Measurements from ENCODE around the gene SLC22A17.

Gene SLC22A17

GRCh38 chr14:23373041-23373440 is 20.4 kb upstream of the SLC22A17 start:
- H3K36me3 ChIP-seq (ENCODE audit: control insufficient read depth, insufficient read depth, low read length), result no peaks in the 10 kb centered on the region
- H3K9me3 ChIP-seq (ENCODE audit: control insufficient read depth, low read length), result no peaks in the 10 kb centered on the region
- H3K4me3 ChIP-seq (ENCODE audit: extremely low read depth, insufficient read depth, low read length, poor library complexity, severe bottlenecking), result no peak overlapping the region
- H3K27ac ChIP-seq (ENCODE audit: low read depth, low read length, severe bottlenecking), result no peak overlapping the region
- no peaks in the 10 kb centered on the region for H3K4me1 ChIP-seq (ENCODE audit: control insufficient read depth, insufficient read depth, low read length, poor library complexity, severe bottlenecking)
- WGBS, 2 experiments (ENCODE audit: insufficient coverage in 2 of 2), result 100% methylated on average over 1 to 2 of the region's 3 CpGs

- Histone ChIP-seq H3K4me3 (ENCODE audit: extremely low read depth, insufficient read depth, low read length, poor library complexity, severe bottlenecking) (no peak within 1 kb of the TSS), H3K4me1 (ENCODE audit: control insufficient read depth, insufficient read depth, low read length, poor library complexity, severe bottlenecking) (no peaks in the 10 kb centered on the region), H3K36me3 (ENCODE audit: control insufficient read depth, insufficient read depth, low read length) (no peaks in the 10 kb centered on the region), H3K27ac (ENCODE audit: low read depth, low read length, severe bottlenecking) (no peak within 1 kb of the TSS), H3K9me3 (ENCODE audit: control insufficient read depth, low read length) (no peaks in the 10 kb centered on the region)
- WGBS, 2 experiments (ENCODE audit: insufficient coverage in 2 of 2), result 77 to 79% methylated on average over 2 of the region's 2 CpGs
Measured at GRCh38 chr14:23372509-23372908, 19.8 kb upstream of the SLC22A17 start, which contains the start of gene IL25. Gene IL25, plus strand, starts transcription at chr14:23372809.

- Histone ChIP-seq H3K36me3 (ENCODE audit: control insufficient read depth, insufficient read depth, low read length) (no peaks in the 10 kb centered on the region), H3K4me3 (ENCODE audit: extremely low read depth, insufficient read depth, low read length, poor library complexity, severe bottlenecking) (no peak overlapping the region), H3K27ac (ENCODE audit: low read depth, low read length, severe bottlenecking) (no peak overlapping the region), H3K4me1 (ENCODE audit: control insufficient read depth, insufficient read depth, low read length, poor library complexity, severe bottlenecking) (no peaks in the 10 kb centered on the region), H3K9me3 (ENCODE audit: control insufficient read depth, low read length) (no peaks in the 10 kb centered on the region)
- 67% methylated on average over 1 of the region's 1 CpG; no CpG with 5 or more reads in 1 of the 2 experiments for whole genome bisulfite sequencing, 2 experiments (ENCODE audit: insufficient coverage in 2 of 2)
Measured at GRCh38 chr14:23371865-23372264, 19.2 kb upstream of the SLC22A17 start.

GRCh38 chr14:23370221-23370620 is 17.5 kb upstream of the SLC22A17 start:
- WGBS, 2 experiments (ENCODE audit: insufficient coverage in 2 of 2), result 80 to 86% methylated on average over 1 of the region's 1 CpG
- H3K9me3 ChIP-seq (ENCODE audit: control insufficient read depth, low read length), result no peaks in the 10 kb centered on the region
- no peak overlapping the region for H3K4me3 ChIP-seq (ENCODE audit: extremely low read depth, insufficient read depth, low read length, poor library complexity, severe bottlenecking)
- no peaks in the 10 kb centered on the region for H3K36me3 ChIP-seq (ENCODE audit: control insufficient read depth, insufficient read depth, low read length)
- H3K27ac ChIP-seq (ENCODE audit: low read depth, low read length, severe bottlenecking), result no peak overlapping the region
- no peaks in the 10 kb centered on the region for H3K4me1 ChIP-seq (ENCODE audit: control insufficient read depth, insufficient read depth, low read length, poor library complexity, severe bottlenecking)

GRCh38 chr14:23366426-23366921 is 13.8 kb upstream of the SLC22A17 start:
- Histone ChIP-seq H3K4me1 (ENCODE audit: control insufficient read depth, insufficient read depth, low read length, poor library complexity, severe bottlenecking) (peaks cover 2% of the 10 kb centered on the region), H3K27ac (ENCODE audit: low read depth, low read length, severe bottlenecking) (peak overlapping the region; percentile 86), H3K36me3 (ENCODE audit: control insufficient read depth, insufficient read depth, low read length) (peaks cover 23% of the 10 kb centered on the region), H3K4me3 (ENCODE audit: extremely low read depth, insufficient read depth, low read length, poor library complexity, severe bottlenecking) (peak overlapping the region; percentile 73), H3K9me3 (ENCODE audit: control insufficient read depth, low read length) (no peaks in the 10 kb centered on the region)
- 2% methylated on average over 29 of the region's 34 CpGs for WGBS, 2 experiments (ENCODE audit: insufficient coverage in 2 of 2)

GRCh38 chr14:23365732-23366425 is 13.2 kb upstream of the SLC22A17 start:
- Histone ChIP-seq H3K4me3 (ENCODE audit: extremely low read depth, insufficient read depth, low read length, poor library complexity, severe bottlenecking) (peak overlapping the region; percentile 73), H3K36me3 (ENCODE audit: control insufficient read depth, insufficient read depth, low read length) (peaks cover 28% of the 10 kb centered on the region), H3K9me3 (ENCODE audit: control insufficient read depth, low read length) (no peaks in the 10 kb centered on the region), H3K4me1 (ENCODE audit: control insufficient read depth, insufficient read depth, low read length, poor library complexity, severe bottlenecking) (peaks cover 2% of the 10 kb centered on the region), H3K27ac (ENCODE audit: low read depth, low read length, severe bottlenecking) (peak overlapping the region; percentile 89)
- WGBS, 2 experiments (ENCODE audit: insufficient coverage in 2 of 2), result 0 to 1% methylated on average over 28 of the region's 51 CpGs

- 0 to 1% methylated on average over 57 to 67 of the region's 74 CpGs for WGBS, 2 experiments (ENCODE audit: insufficient coverage in 2 of 2)
- Histone ChIP-seq H3K4me3 (ENCODE audit: extremely low read depth, insufficient read depth, low read length, poor library complexity, severe bottlenecking) (peak within 1 kb of the TSS; percentile 73), H3K27ac (ENCODE audit: low read depth, low read length, severe bottlenecking) (peak within 1 kb of the TSS; percentile 89)
Measured at GRCh38 chr14:23365036-23365731, 12.5 kb upstream of the SLC22A17 start, which contains the start of gene EFS. Gene EFS, minus strand, starts transcription at chr14:23365172. Its CDS starts 147 bp downstream, at chr14:23365025.

GRCh38 chr14:23364164-23365035 is 11.7 kb upstream of the SLC22A17 start:
- H3K27ac ChIP-seq (ENCODE audit: low read depth, low read length, severe bottlenecking), result peak overlapping the region; percentile 89
- WGBS, 2 experiments (ENCODE audit: insufficient coverage in 2 of 2), result 7 to 9% methylated on average over 17 to 18 of the region's 21 CpGs
- peak overlapping the region; percentile 73 for H3K4me3 ChIP-seq (ENCODE audit: extremely low read depth, insufficient read depth, low read length, poor library complexity, severe bottlenecking)
- H3K36me3 ChIP-seq (ENCODE audit: control insufficient read depth, insufficient read depth, low read length), result peaks cover 42% of the 10 kb centered on the region
- no peaks in the 10 kb centered on the region for H3K9me3 ChIP-seq (ENCODE audit: control insufficient read depth, low read length)
- H3K4me1 ChIP-seq (ENCODE audit: control insufficient read depth, insufficient read depth, low read length, poor library complexity, severe bottlenecking), result peaks cover 2% of the 10 kb centered on the region

More at GRCh38 chr14:23365036-23365731, 12.5 kb upstream of the SLC22A17 start, which contains the start of gene EFS:
- no peaks in the 10 kb centered on the region for H3K9me3 ChIP-seq (ENCODE audit: control insufficient read depth, low read length)
- H3K4me1 ChIP-seq (ENCODE audit: control insufficient read depth, insufficient read depth, low read length, poor library complexity, severe bottlenecking), result peaks cover 2% of the 10 kb centered on the region
- peaks cover 34% of the 10 kb centered on the region for H3K36me3 ChIP-seq (ENCODE audit: control insufficient read depth, insufficient read depth, low read length)

GRCh38 chr14:23362200-23362599 is 9.5 kb upstream of the SLC22A17 start:
- Histone ChIP-seq H3K27ac (ENCODE audit: low read depth, low read length, severe bottlenecking) (no peak overlapping the region), H3K9me3 (ENCODE audit: control insufficient read depth, low read length) (no peaks in the 10 kb centered on the region), H3K4me3 (ENCODE audit: extremely low read depth, insufficient read depth, low read length, poor library complexity, severe bottlenecking) (no peak overlapping the region), H3K4me1 (ENCODE audit: control insufficient read depth, insufficient read depth, low read length, poor library complexity, severe bottlenecking) (peaks cover 2% of the 10 kb centered on the region), H3K36me3 (ENCODE audit: control insufficient read depth, insufficient read depth, low read length) (peaks cover 61% of the 10 kb centered on the region)
- 92 to 100% methylated on average over 1 to 2 of the region's 3 CpGs for WGBS, 2 experiments (ENCODE audit: insufficient coverage in 2 of 2)

- peaks cover 65% of the 10 kb centered on the region for H3K36me3 ChIP-seq (ENCODE audit: control insufficient read depth, insufficient read depth, low read length)
- no peak overlapping the region for H3K4me3 ChIP-seq (ENCODE audit: extremely low read depth, insufficient read depth, low read length, poor library complexity, severe bottlenecking)
- no peak overlapping the region for H3K27ac ChIP-seq (ENCODE audit: low read depth, low read length, severe bottlenecking)
- no peaks in the 10 kb centered on the region for H3K9me3 ChIP-seq (ENCODE audit: control insufficient read depth, low read length)
- 100% methylated on average over 2 to 3 of the region's 6 CpGs for WGBS, 2 experiments (ENCODE audit: insufficient coverage in 2 of 2)
- H3K4me1 ChIP-seq (ENCODE audit: control insufficient read depth, insufficient read depth, low read length, poor library complexity, severe bottlenecking), result peaks cover 2% of the 10 kb centered on the region
Measured at GRCh38 chr14:23361763-23362162, 9.1 kb upstream of the SLC22A17 start.

All from mesodermal cell (in vitro differentiated cells).